Thyroid gland (tissue), 4 donors: ENCODE measurements around the gene FAM120A. TPM values are rescaled to one million over a fixed set of nuclear protein-coding genes. Genes with fewer than 3 reads are reported as not detected.

ENCODE experiments used
- DNase-seq, 2 donors: peaks; one replicate each; pipeline ENCODE4 v3.0.0-alpha.2; 2019
- H3K27ac ChIP-seq, 3 donors: fragments of 200-600 bp; sonication (generic); 1 replicate in 2 of 3; 2 replicates in 1 of 3; pipeline ENCODE4 v1.5.1; 2016 to 2019; ENCODE audit warnings: mild to moderate bottlenecking in 1 of 3, moderate library complexity in 1 of 3
- H3K27me3 ChIP-seq: fragments of 200-600 bp; sonication (generic); one replicate; pipeline ENCODE4 v1.5.1; 2019
- H3K36me3 ChIP-seq, 2 donors: fragments of 200-600 bp; sonication (generic); one replicate each; pipeline ENCODE4 v1.5.1; 2016 to 2019
- H3K4me1 ChIP-seq, 2 donors: fragments of 200-600 bp; sonication (generic); one replicate each; pipeline ENCODE4 v1.5.1; 2017 to 2019
- H3K4me3 ChIP-seq, 3 donors: fragments of 200-600 bp; sonication (generic); replicated peaks in 1 of 3; 1 replicate in 2 of 3; 2 replicates in 1 of 3; pipeline ENCODE4 v1.5.1; 2016; ENCODE audit warnings: mild to moderate bottlenecking in 1 of 3
- H3K9me3 ChIP-seq: fragments of 200-600 bp; sonication (generic); one replicate; pipeline ENCODE4 v1.5.1; 2017
- CTCF ChIP-seq, 6 experiments: fragments of 200-600 bp in 3 of 6; fragments of 450-650 bp in 3 of 6; sonication (generic) in 3 of 6; IDR thresholded peaks; one replicate each; pipeline ENCODE4 v1.5.1; 2016 to 2019; ENCODE audit warnings: antibody characterized with exemption in 6 of 6, mild to moderate bottlenecking in 2 of 6, inconsistent platforms in 1 of 6, moderate library complexity in 1 of 6
- POLR2A ChIP-seq, 2 donors: fragments of 450-650 bp; IDR thresholded peaks; one replicate each; pipeline ENCODE4 v1.6.1; 2017; ENCODE audit warnings: antibody characterized with exemption in 2 of 2, mild to moderate bottlenecking in 2 of 2, moderate library complexity in 1 of 2
- WGBS, 2 donors: methylation state at CpG; one replicate each; pipeline ENCODE4 v1.1.5; 2017; 5-methylcytosine and 5-hydroxymethylcytosine counted together
- intact Hi-C: fragments of 100-400 bp; cut with DNase I; formaldehyde crosslinking; loops from one replicate; pipeline ENCODE4 v1.15.1; 2023
- total RNA-seq, 4 donors: library from RNA; depleted of rRNA; stranded (reverse); fragments of >200 nt; gene quantifications; one replicate each; pipeline ENCODE4 v1.2.3, GENCODE V29; 2016

The FAM120A gene
- total RNA-seq, 4 donors from 2014 or later, result 78.1 to 118 (median 111) TPM

DNA sequence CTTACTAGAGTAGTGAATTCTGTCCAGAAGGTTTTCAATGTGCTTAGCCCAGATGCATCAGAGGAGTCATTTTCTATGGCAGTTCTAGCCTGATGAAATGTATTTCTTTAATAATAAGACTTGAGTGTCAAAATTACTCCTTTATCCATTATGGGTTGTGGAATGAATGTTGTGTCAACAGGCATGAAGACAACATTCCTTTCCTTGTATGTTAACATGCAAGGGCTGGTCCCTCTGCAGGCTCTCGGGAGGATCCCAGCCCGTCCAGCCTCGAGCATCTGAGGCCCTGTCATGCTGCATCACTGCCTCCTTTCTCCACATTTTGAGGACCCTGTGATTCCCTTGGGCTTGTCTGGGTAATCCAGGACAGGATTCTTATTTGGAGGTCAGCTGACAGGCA, 44.8 kb downstream of the FAM120A start:
- Histone ChIP-seq H3K4me1 (peaks cover 6 to 8% of the 10 kb centered on the region in 2 donors), H3K27me3 (no peaks in the 10 kb centered on the region), H3K4me3 (no peak overlapping the region), H3K27ac (no peak overlapping the region), H3K36me3 (peaks cover 15 to 22% of the 10 kb centered on the region in 2 donors), H3K9me3 (no peaks in the 10 kb centered on the region)
- WGBS, 2 donors, result 67 to 90% methylated on average over 3 of the region's 3 CpGs
- DNase-seq, result no peak
- intact Hi-C loops, result no loop called here
- TF ChIP-seq POLR2A (IDR thresholded peaks at IDR 0.05) (no peak), CTCF (IDR thresholded peaks at IDR 0.05) (no peak)

DNA sequence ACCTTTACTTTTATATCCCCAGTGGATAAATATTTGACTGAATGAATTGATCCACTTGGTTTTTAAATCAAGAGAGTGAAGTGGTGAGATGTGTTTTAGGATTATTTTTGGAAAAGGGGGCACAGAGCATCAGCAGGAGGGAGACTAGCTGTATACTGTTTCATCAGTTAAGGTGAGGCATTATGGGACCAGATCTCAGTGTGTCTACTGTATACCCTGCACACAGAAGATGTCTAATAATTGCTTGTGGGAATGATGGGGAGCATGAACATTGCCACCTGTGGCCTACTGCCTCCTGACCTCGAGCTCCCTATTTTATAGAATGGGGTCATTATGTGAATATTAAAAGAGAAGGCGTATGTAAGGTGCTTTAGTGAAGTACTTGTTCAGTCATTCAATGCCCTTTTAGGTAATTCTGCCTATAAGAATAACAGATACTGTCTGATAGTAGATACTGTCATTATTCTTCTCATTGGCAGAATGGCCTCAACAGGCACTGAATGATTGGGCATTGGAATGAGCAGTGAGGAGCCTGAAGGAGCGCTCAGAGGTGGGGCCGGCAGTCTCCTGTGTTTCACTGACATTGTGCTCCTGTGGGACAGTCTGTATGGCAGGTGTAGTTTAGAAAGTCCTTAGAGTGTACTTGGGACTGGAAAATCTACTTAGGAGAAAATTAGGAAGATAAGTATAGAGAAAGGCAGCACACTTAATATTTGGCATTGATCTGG, 49.2 kb downstream of the FAM120A start:
- 86% methylated on average over 4 of the region's 4 CpGs for WGBS, 2 donors
- TF ChIP-seq POLR2A (IDR thresholded peaks at IDR 0.05), result no peak
- TF ChIP-seq CTCF (IDR thresholded peaks at IDR 0.05), result no peak
- peaks cover 9 to 14% of the 10 kb centered on the region in 2 donors for H3K36me3 ChIP-seq

GRCh38 chr9:93501406-93501805, 49.9 kb downstream of the FAM120A start:
- 47 to 64% methylated on average over 4 of the region's 4 CpGs for WGBS, 2 donors
- TF ChIP-seq POLR2A (IDR thresholded peaks at IDR 0.05), result no peak
- no peak for TF ChIP-seq CTCF (IDR thresholded peaks at IDR 0.05)
- intact Hi-C loops, result no loop called here

More for the DNA sequence above, 49.2 kb downstream of the FAM120A start:
- no peaks in the 10 kb centered on the region for H3K27me3 ChIP-seq
- no peaks in the 10 kb centered on the region for H3K9me3 ChIP-seq
- peak overlapping the region in 1 of 3 donors; percentile 1 for H3K4me3 ChIP-seq
- H3K27ac ChIP-seq, result peak overlapping the region; percentile 31 to 72 (median 42)
- H3K4me1 ChIP-seq, result peaks cover 9 to 13% of the 10 kb centered on the region in 2 donors
- DNase-seq, result no peak
- intact Hi-C loops, result no loop called here

DNA sequence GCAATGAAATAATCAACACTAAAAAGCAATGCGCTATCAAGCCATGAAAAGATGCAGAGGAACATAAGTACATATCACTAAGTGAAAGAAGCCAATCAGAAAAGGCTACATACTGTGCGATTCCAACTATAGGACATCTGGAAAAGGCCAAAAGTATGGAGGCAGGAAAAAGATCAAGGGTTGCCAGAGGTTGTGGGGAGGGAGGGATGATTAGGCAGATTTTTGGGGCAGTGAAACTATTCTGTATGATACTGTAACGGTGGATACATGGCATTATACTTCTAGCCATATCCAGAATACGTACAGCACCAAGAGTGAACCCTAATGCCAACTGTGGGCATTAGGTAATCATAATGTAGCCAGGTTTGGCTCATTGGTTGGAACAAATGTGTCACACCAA, 51.9 kb downstream of the FAM120A start:
- peaks cover 13 to 18% of the 10 kb centered on the region in 2 donors for H3K4me1 ChIP-seq
- no peak overlapping the region for H3K27ac ChIP-seq
- H3K9me3 ChIP-seq, result no peaks in the 10 kb centered on the region
- TF ChIP-seq POLR2A (IDR thresholded peaks at IDR 0.05) (no peak), CTCF (IDR thresholded peaks at IDR 0.05) (no peak)
- no peak for DNase-seq
- intact Hi-C loops, result no loop called here
- H3K27me3 ChIP-seq, result no peaks in the 10 kb centered on the region
- WGBS, 2 donors, result 94 to 95% methylated on average over 4 of the region's 4 CpGs
- H3K4me3 ChIP-seq, result no peak overlapping the region
- peaks cover 4 to 7% of the 10 kb centered on the region in 2 donors for H3K36me3 ChIP-seq

More at GRCh38 chr9:93501406-93501805, 49.9 kb downstream of the FAM120A start:
- Histone ChIP-seq H3K4me1 (peaks cover 13 to 18% of the 10 kb centered on the region in 2 donors), H3K4me3 (peak overlapping the region in 1 of 3 donors; percentile 1), H3K9me3 (no peaks in the 10 kb centered on the region), H3K27ac (peak overlapping the region; percentile 31 to 72 (median 42)), H3K36me3 (peaks cover 9 to 14% of the 10 kb centered on the region in 2 donors), H3K27me3 (no peaks in the 10 kb centered on the region)
- DNase-seq, result no peak

- DNase-seq, result no peak
- Histone ChIP-seq H3K9me3 (no peaks in the 10 kb centered on the region), H3K4me1 (peaks cover 12 to 16% of the 10 kb centered on the region in 2 donors), H3K36me3 (no peaks in the 10 kb centered on the region), H3K27me3 (no peaks in the 10 kb centered on the region), H3K27ac (no peak overlapping the region), H3K4me3 (no peak overlapping the region)
- TF ChIP-seq POLR2A (IDR thresholded peaks at IDR 0.05) (no peak), CTCF (IDR thresholded peaks at IDR 0.05) (no peak)
- WGBS, 2 donors, result 84 to 87% methylated on average over 4 of the region's 4 CpGs
- intact Hi-C loops, result no loop called here
Measured at GRCh38 chr9:93505541-93506132, 54.2 kb downstream of the FAM120A start.
